Tibial nerve (tissue), 4 donors: ENCODE data around the gene DNAJB1.

Experiments
- EP300 ChIP-seq, 2 donors: sonication (generic); formaldehyde crosslinking; IDR thresholded peaks; one replicate each; pipeline ENCODE4 v1.6.1; 2017; ENCODE audit warnings: antibody characterized with exemption in 2 of 2, mild to moderate bottlenecking in 1 of 2
- POLR2A ChIP-seq, 2 donors: fragments of 450-650 bp; IDR thresholded peaks; one replicate each; pipeline ENCODE4 v1.6.1; 2017; ENCODE audit warnings: antibody characterized with exemption in 2 of 2, mild to moderate bottlenecking in 2 of 2, moderate library complexity in 2 of 2
- TF ChIP-seq, protein P1 (sequence below), 5 experiments: fragments of 200-600 bp in 3 of 5; fragments of 450-650 bp in 2 of 5; sonication (generic) in 3 of 5; IDR thresholded peaks; one replicate each; pipeline ENCODE4 v1.5.1; 2016 to 2019; ENCODE audit warnings: antibody characterized with exemption in 5 of 5, mild to moderate bottlenecking in 3 of 5, moderate library complexity in 2 of 5

DNA sequence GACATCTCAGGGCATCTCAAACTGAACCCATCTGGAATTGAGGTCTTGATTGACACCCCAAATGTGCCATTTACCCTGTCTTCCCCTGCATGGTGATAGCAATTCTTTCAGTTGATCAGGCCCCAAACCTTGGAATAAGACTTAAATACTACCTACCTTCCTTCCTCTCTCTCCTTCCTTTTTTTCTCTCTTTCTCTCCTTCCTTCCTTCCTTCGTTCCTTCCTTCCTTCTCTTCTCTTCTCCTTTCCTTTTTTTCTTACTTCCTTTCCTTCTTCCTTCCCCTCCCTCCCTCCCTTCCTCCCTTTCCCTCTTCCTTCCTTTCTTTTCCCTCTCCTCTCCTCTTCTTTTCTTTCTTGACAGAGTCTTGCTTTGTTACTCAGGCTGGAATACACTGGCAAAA is 14.9 kb downstream of the DNAJB1 start:
- TF ChIP-seq POLR2A (IDR thresholded peaks at IDR 0.05) (no peak), EP300 (IDR thresholded peaks at IDR 0.05) (no peak)
- TF ChIP-seq, protein P1, sequence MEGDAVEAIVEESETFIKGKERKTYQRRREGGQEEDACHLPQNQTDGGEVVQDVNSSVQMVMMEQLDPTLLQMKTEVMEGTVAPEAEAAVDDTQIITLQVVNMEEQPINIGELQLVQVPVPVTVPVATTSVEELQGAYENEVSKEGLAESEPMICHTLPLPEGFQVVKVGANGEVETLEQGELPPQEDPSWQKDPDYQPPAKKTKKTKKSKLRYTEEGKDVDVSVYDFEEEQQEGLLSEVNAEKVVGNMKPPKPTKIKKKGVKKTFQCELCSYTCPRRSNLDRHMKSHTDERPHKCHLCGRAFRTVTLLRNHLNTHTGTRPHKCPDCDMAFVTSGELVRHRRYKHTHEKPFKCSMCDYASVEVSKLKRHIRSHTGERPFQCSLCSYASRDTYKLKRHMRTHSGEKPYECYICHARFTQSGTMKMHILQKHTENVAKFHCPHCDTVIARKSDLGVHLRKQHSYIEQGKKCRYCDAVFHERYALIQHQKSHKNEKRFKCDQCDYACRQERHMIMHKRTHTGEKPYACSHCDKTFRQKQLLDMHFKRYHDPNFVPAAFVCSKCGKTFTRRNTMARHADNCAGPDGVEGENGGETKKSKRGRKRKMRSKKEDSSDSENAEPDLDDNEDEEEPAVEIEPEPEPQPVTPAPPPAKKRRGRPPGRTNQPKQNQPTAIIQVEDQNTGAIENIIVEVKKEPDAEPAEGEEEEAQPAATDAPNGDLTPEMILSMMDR (IDR thresholded peaks at IDR 0.05): no peak
